ENCODE measurements around the gene HMGCR. TPM values are rescaled to one million over a fixed set of nuclear protein-coding genes. Genes with fewer than 3 reads are reported as not detected.

HMGCR gene
- total and polyA plus RNA-seq, 2 experiments from 2014 or later = 72.2 to 331 TPM

DNA sequence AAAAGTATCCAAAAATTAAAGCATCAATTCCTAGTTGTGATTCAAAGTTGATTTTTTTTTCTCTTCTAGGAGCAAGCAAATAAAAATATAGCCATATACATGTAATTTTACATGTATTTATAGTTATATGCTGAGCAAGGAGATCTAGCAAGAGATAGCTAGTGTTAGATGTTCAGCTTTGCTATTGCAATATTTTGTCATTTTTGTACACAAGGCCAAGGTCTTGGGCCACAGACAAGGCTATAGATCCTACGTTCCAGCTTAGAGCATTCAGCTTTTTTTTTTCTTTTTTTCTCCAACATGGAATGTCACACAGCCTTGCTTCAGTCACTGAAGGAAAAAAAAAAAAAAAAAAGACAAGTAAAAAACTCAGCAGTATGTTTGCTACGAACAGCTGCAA is 36.8 kb downstream of the HMGCR start:
- no peak overlapping the region for H2AFZ ChIP-seq
- no peaks in the 10 kb centered on the region for H3K27me3 ChIP-seq (ENCODE audit: insufficient read depth)
- H4K20me1 ChIP-seq (replicated peaks; ENCODE audit: insufficient read depth) = no peaks in the 10 kb centered on the region
- H3K4me2 ChIP-seq = no peak overlapping the region
- H3K4me3 ChIP-seq = no peak overlapping the region
- no peaks in the 10 kb centered on the region for H3K9me3 Mint-ChIP-seq
- no peaks in the 10 kb centered on the region for H3K9me2 ChIP-seq (ENCODE audit: insufficient read depth)
- H3K36me3 ChIP-seq (ENCODE audit: insufficient read depth) = no peaks in the 10 kb centered on the region
- H3K79me2 ChIP-seq (replicated peaks; ENCODE audit: insufficient read depth) = no peaks in the 10 kb centered on the region
- no peak overlapping the region for H3K27ac Mint-ChIP-seq
- peaks cover 6% of the 10 kb centered on the region; the same call in 1 of the 2 replicates for H3K4me1 ChIP-seq (ENCODE audit: insufficient read depth)
- ATAC-seq (no peak), DNase-seq (ENCODE audit: low spot score) (no peak)
- peaks cover 2% of the 10 kb centered on the region for H3K27me3 Mint-ChIP-seq (ENCODE audit: insufficient read depth, low read depth, poor library complexity)
- TF ChIP-seq, protein P1, sequence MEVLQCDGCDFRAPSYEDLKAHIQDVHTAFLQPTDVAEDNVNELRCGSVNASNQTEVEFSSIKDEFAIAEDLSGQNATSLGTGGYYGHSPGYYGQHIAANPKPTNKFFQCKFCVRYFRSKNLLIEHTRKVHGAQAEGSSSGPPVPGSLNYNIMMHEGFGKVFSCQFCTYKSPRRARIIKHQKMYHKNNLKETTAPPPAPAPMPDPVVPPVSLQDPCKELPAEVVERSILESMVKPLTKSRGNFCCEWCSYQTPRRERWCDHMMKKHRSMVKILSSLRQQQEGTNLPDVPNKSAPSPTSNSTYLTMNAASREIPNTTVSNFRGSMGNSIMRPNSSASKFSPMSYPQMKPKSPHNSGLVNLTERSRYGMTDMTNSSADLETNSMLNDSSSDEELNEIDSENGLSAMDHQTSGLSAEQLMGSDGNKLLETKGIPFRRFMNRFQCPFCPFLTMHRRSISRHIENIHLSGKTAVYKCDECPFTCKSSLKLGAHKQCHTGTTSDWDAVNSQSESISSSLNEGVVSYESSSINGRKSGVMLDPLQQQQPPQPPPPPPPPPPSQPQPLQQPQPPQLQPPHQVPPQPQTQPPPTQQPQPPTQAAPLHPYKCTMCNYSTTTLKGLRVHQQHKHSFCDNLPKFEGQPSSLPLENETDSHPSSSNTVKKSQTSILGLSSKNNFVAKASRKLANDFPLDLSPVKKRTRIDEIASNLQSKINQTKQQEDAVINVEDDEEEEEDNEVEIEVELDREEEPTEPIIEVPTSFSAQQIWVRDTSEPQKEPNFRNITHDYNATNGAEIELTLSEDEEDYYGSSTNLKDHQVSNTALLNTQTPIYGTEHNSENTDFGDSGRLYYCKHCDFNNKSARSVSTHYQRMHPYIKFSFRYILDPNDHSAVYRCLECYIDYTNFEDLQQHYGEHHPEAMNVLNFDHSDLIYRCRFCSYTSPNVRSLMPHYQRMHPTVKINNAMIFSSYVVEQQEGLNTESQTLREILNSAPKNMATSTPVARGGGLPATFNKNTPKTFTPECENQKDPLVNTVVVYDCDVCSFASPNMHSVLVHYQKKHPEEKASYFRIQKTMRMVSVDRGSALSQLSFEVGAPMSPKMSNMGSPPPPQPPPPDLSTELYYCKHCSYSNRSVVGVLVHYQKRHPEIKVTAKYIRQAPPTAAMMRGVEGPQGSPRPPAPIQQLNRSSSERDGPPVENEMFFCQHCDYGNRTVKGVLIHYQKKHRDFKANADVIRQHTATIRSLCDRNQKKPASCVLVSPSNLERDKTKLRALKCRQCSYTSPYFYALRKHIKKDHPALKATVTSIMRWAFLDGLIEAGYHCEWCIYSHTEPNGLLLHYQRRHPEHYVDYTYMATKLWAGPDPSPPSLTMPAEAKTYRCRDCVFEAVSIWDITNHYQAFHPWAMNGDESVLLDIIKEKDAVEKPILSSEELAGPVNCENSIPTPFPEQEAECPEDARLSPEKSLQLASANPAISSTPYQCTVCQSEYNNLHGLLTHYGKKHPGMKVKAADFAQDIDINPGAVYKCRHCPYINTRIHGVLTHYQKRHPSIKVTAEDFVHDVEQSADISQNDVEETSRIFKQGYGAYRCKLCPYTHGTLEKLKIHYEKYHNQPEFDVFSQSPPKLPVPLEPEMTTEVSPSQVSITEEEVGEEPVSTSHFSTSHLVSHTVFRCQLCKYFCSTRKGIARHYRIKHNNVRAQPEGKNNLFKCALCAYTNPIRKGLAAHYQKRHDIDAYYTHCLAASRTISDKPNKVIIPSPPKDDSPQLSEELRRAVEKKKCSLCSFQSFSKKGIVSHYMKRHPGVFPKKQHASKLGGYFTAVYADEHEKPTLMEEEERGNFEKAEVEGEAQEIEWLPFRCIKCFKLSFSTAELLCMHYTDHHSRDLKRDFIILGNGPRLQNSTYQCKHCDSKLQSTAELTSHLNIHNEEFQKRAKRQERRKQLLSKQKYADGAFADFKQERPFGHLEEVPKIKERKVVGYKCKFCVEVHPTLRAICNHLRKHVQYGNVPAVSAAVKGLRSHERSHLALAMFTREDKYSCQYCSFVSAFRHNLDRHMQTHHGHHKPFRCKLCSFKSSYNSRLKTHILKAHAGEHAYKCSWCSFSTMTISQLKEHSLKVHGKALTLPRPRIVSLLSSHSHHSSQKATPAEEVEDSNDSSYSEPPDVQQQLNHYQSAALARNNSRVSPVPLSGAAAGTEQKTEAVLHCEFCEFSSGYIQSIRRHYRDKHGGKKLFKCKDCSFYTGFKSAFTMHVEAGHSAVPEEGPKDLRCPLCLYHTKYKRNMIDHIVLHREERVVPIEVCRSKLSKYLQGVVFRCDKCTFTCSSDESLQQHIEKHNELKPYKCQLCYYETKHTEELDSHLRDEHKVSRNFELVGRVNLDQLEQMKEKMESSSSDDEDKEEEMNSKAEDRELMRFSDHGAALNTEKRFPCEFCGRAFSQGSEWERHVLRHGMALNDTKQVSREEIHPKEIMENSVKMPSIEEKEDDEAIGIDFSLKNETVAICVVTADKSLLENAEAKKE (CRISPR knock-in tag; IDR thresholded peaks at IDR 0.05) = no peak
- TF ChIP-seq POLR2AphosphoS5 (IDR thresholded peaks at IDR 0.05; ENCODE audit: low read depth) = no peak
- TF ChIP-seq EZH2phosphoT487 (IDR thresholded peaks at IDR 0.05; ENCODE audit: unreplicated experiment) = no peak
- TF ChIP-seq ZNF114 (CRISPR knock-in tag; IDR thresholded peaks at IDR 0.05) = no peak
- no peak overlapping the region for H3K4me3 Mint-ChIP-seq
- H3K27ac ChIP-seq (ENCODE audit: low read depth) = no peak overlapping the region
- H3F3A ChIP-seq (replicated peaks; ENCODE audit: low read depth) = no peaks in the 10 kb centered on the region
- H3K36me3 Mint-ChIP-seq (ENCODE audit: low read depth) = no peaks in the 10 kb centered on the region
- peaks cover 12% of the 10 kb centered on the region for H3K4me1 Mint-ChIP-seq

- Histone ChIP-seq H3K27ac (ENCODE audit: low read depth) (no peak overlapping the region), H2AFZ (no peak overlapping the region), H3K9me2 (ENCODE audit: insufficient read depth) (no peaks in the 10 kb centered on the region), H4K20me1 (replicated peaks; ENCODE audit: insufficient read depth) (no peaks in the 10 kb centered on the region), H3K79me2 (replicated peaks; ENCODE audit: insufficient read depth) (no peaks in the 10 kb centered on the region), H3K4me2 (no peak overlapping the region), H3K4me3 (no peak overlapping the region), H3F3A (replicated peaks; ENCODE audit: low read depth) (no peaks in the 10 kb centered on the region), H3K4me1 (ENCODE audit: insufficient read depth) (peaks cover 6% of the 10 kb centered on the region; the same call in 1 of the 2 replicates), H3K27me3 (ENCODE audit: insufficient read depth) (no peaks in the 10 kb centered on the region), H3K36me3 (ENCODE audit: insufficient read depth) (no peaks in the 10 kb centered on the region)
- ATAC-seq (no peak), DNase-seq (ENCODE audit: low spot score) (no peak)
- Mint-ChIP-seq H3K27ac (no peak overlapping the region), H3K4me1 (peaks cover 12% of the 10 kb centered on the region), H3K36me3 (ENCODE audit: low read depth) (peaks cover 2% of the 10 kb centered on the region; the same call in 1 of the 3 replicates), H3K9me3 (no peaks in the 10 kb centered on the region), H3K27me3 (ENCODE audit: insufficient read depth, low read depth, poor library complexity) (no peaks in the 10 kb centered on the region), H3K4me3 (no peak overlapping the region)
- TF ChIP-seq JUNB (IDR thresholded peaks at IDR 0.05; ENCODE audit: unreplicated experiment) = no peak
- no peak for TF ChIP-seq EZH2 (IDR thresholded peaks at IDR 0.05; ENCODE audit: low read depth, unreplicated experiment)
Observed at GRCh38 chr5:75374394-75374814, 37.4 kb downstream of the HMGCR start.

Measured in GM23338 (cell line).